ENCODE data around the gene EIF3L.

EIF3L gene

GRCh38 chr22:37906364-37907008 lies 57.3 kb downstream of the EIF3L start:
- DNase-seq = no peak

GRCh38 chr22:37907036-37907954 lies 58.1 kb downstream of the EIF3L start:
- no peak for DNase-seq

GRCh38 chr22:37909766-37910165 lies 60.5 kb downstream of the EIF3L start:
- no peak for DNase-seq

GRCh38 chr22:37910890-37911672 lies 61.9 kb downstream of the EIF3L start:
- DNase-seq = no peak

GRCh38 chr22:37911697-37912096 lies 62.5 kb downstream of the EIF3L start:
- no peak for DNase-seq

GRCh38 chr22:37912171-37912570 lies 63.0 kb downstream of the EIF3L start:
- DNase-seq = no peak

- DNase-seq = no peak
Observed at GRCh38 chr22:37913233-37913721, 64.1 kb downstream of the EIF3L start.

- no peak for DNase-seq
Observed at GRCh38 chr22:37916311-37916710, 67.1 kb downstream of the EIF3L start.

- no peak for DNase-seq
Observed at GRCh38 chr22:37917874-37918548, 68.8 kb downstream of the EIF3L start.

GRCh38 chr22:37918580-37919270 lies 69.5 kb downstream of the EIF3L start:
- no peak for DNase-seq

GRCh38 chr22:37920126-37920525 lies 70.9 kb downstream of the EIF3L start:
- DNase-seq = no peak

GRCh38 chr22:37922191-37922590 lies 73.0 kb downstream of the EIF3L start:
- DNase-seq = no peak

- no peak for DNase-seq
Observed at GRCh38 chr22:37923927-37924326, 74.7 kb downstream of the EIF3L start.

- no peak for DNase-seq
Observed at GRCh38 chr22:37924386-37925065, 75.3 kb downstream of the EIF3L start.

GRCh38 chr22:37925330-37925729 lies 76.1 kb downstream of the EIF3L start:
- no peak for DNase-seq

GRCh38 chr22:37925767-37926166 lies 76.5 kb downstream of the EIF3L start:
- DNase-seq = no peak

GRCh38 chr22:37926358-37926757 lies 77.1 kb downstream of the EIF3L start:
- no peak for DNase-seq

- no peak for DNase-seq
Observed at GRCh38 chr22:37926771-37927636, 77.8 kb downstream of the EIF3L start.

- no peak for DNase-seq
Observed at GRCh38 chr22:37927637-37927936, 78.4 kb downstream of the EIF3L start.

- no peak for DNase-seq
Observed at GRCh38 chr22:37929390-37929789, 80.2 kb downstream of the EIF3L start.

Data from NCI-H187 treated with DMSO at 0.1 percent for 48 hours (cell line).